ENCODE measurements around the gene LIN28B. TPM values are rescaled to one million over a fixed set of nuclear protein-coding genes. Genes with fewer than 3 reads are reported as not detected.
"Not testable (repeated sequence)": the region's sequence is repeated elsewhere in the genome, so short reads cannot be mapped to it uniquely, and the experiment has no call there.

The LIN28B gene
- total and polyA plus RNA-seq, 2 donors (not counting 1 experiment from before 2014, with no cell fraction given), result not detected

DNA sequence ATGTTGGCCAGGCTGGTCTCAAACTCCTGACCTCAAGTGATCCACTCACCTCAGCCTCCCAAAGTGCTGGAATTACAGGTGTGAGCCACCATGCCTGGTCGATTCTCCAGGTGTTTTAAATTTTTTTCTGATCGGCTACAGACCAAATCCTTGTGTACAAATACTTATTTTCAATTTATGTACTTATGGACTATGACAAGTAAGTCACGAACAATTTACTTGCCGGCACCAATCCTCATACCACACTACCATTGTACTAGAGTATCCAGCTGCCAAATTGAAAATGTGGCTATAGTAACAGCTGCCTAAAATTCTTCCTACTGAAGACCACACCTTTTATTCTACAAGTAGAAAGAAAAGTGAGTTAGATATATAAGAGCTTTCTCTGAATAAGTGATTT is 26.9 kb downstream of the LIN28B start:
- Histone ChIP-seq H3K79me2 (ENCODE audit: control insufficient read depth, insufficient read depth, low read length) (no peaks in the 10 kb centered on the region), H2AFZ (ENCODE audit: low read length) (no peak overlapping the region), H3K27me3 (ENCODE audit: control insufficient read depth, insufficient read depth, low read length) (no peaks in the 10 kb centered on the region), H3K4me2 (ENCODE audit: extremely low read depth, insufficient read depth, low read length) (no peak overlapping the region), H3K27ac (ENCODE audit: insufficient read depth, low read length) (no peak overlapping the region), H3K36me3 (ENCODE audit: control insufficient read depth, insufficient read depth, low read length) (no peaks in the 10 kb centered on the region), H3K9ac (ENCODE audit: insufficient read depth, low read length) (no peak overlapping the region), H3K9me3 (ENCODE audit: control insufficient read depth, insufficient read depth, low read depth, low read length) (no peaks in the 10 kb centered on the region), H3K4me1 (ENCODE audit: control insufficient read depth, extremely low read depth, insufficient read depth, low read length) (no peaks in the 10 kb centered on the region), H3K4me3 (replicated peaks in 1 of 4; ENCODE audit: control extremely low read depth in 1 of 4, insufficient read depth in 1 of 4, low read depth in 3 of 4, low read length in 4 of 4) (no peak overlapping the region), H4K20me1 (ENCODE audit: control insufficient read depth, extremely low read depth, insufficient read depth, low read length) (no peaks in the 10 kb centered on the region)
- no peak for TF ChIP-seq EZH2 (IDR thresholded peaks at IDR 0.05; ENCODE audit: low read length, missing control alignments)
- TF ChIP-seq, protein P1, sequence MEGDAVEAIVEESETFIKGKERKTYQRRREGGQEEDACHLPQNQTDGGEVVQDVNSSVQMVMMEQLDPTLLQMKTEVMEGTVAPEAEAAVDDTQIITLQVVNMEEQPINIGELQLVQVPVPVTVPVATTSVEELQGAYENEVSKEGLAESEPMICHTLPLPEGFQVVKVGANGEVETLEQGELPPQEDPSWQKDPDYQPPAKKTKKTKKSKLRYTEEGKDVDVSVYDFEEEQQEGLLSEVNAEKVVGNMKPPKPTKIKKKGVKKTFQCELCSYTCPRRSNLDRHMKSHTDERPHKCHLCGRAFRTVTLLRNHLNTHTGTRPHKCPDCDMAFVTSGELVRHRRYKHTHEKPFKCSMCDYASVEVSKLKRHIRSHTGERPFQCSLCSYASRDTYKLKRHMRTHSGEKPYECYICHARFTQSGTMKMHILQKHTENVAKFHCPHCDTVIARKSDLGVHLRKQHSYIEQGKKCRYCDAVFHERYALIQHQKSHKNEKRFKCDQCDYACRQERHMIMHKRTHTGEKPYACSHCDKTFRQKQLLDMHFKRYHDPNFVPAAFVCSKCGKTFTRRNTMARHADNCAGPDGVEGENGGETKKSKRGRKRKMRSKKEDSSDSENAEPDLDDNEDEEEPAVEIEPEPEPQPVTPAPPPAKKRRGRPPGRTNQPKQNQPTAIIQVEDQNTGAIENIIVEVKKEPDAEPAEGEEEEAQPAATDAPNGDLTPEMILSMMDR (conservative IDR thresholded peaks at IDR 0.05 in 1 of 2, IDR thresholded peaks at IDR 0.05 in 1 of 2; ENCODE audit: low read depth in 1 of 2, low read length in 2 of 2), result no peak
- DNase-seq (ENCODE audit: low read depth in 2 of 2), result no peak

DNA sequence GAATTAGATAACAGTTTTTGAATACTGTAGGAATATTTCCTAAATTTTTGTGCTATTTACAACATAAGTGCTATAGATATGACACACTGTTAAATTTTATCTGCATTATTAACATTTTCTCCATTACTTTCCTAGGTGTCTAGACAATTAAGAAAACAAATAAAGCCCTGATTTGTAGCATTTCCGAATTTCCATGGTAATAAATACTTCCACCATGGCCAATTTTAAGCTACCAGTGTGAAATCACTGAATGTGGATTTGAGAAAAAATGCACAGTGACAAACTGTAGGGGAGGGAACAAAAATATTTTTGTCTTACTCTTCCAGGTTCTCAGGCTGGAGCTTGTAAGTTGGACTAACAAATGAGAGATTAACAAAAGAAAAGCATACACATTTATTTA is 27.9 kb downstream of the LIN28B start:
- H3K4me3 ChIP-seq (replicated peaks in 1 of 4; ENCODE audit: control extremely low read depth in 1 of 4, insufficient read depth in 1 of 4, low read depth in 3 of 4, low read length in 4 of 4), result no peak overlapping the region
- no peaks in the 10 kb centered on the region for H3K36me3 ChIP-seq (ENCODE audit: control insufficient read depth, insufficient read depth, low read length)
- H3K4me1 ChIP-seq (ENCODE audit: control insufficient read depth, extremely low read depth, insufficient read depth, low read length), result no peaks in the 10 kb centered on the region
- H4K20me1 ChIP-seq (ENCODE audit: control insufficient read depth, extremely low read depth, insufficient read depth, low read length), result no peaks in the 10 kb centered on the region
- H3K9ac ChIP-seq (ENCODE audit: insufficient read depth, low read length), result no peak overlapping the region
- H3K4me2 ChIP-seq (ENCODE audit: extremely low read depth, insufficient read depth, low read length), result no peak overlapping the region
- H3K27me3 ChIP-seq (ENCODE audit: control insufficient read depth, insufficient read depth, low read length), result no peaks in the 10 kb centered on the region
- no peak for TF ChIP-seq EZH2 (IDR thresholded peaks at IDR 0.05; ENCODE audit: low read length, missing control alignments)
- TF ChIP-seq, protein P1 (conservative IDR thresholded peaks at IDR 0.05 in 1 of 2, IDR thresholded peaks at IDR 0.05 in 1 of 2; ENCODE audit: low read depth in 1 of 2, low read length in 2 of 2), result no peak
- no peaks in the 10 kb centered on the region for H3K9me3 ChIP-seq (ENCODE audit: control insufficient read depth, insufficient read depth, low read depth, low read length)
- DNase-seq (ENCODE audit: low read depth in 2 of 2), result no peak
- no peak overlapping the region for H3K27ac ChIP-seq (ENCODE audit: insufficient read depth, low read length)
- no peaks in the 10 kb centered on the region for H3K79me2 ChIP-seq (ENCODE audit: control insufficient read depth, insufficient read depth, low read length)
- H2AFZ ChIP-seq (ENCODE audit: low read length), result no peak overlapping the region

DNA sequence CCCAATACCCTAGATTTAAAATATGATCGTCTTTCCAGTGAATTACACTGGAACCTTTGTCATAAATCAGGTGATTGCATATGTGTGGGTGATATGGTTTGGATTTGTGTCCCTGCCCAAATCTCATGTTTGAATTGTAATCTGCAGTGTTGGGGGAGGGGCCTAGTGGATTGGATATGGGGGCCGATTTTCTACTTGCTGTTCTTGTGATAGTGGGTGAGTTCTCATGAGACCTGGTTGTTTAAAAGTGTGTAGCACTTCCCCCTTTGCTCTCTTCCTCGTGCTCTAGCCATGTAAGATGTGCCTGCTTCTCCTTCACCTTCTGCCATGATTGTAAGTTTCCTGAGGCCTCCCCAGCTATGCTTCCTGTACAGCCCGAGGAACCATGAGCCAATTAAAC is 29.0 kb downstream of the LIN28B start:
- H3K9ac ChIP-seq (ENCODE audit: insufficient read depth, low read length); H3K4me2 ChIP-seq (ENCODE audit: extremely low read depth, insufficient read depth, low read length); H4K20me1 ChIP-seq (ENCODE audit: control insufficient read depth, extremely low read depth, insufficient read depth, low read length); H3K36me3 ChIP-seq (ENCODE audit: control insufficient read depth, insufficient read depth, low read length); H2AFZ ChIP-seq (ENCODE audit: low read length); H3K9me3 ChIP-seq (ENCODE audit: control insufficient read depth, insufficient read depth, low read depth, low read length); DNase-seq (ENCODE audit: low read depth in 2 of 2); H3K79me2 ChIP-seq (ENCODE audit: control insufficient read depth, insufficient read depth, low read length); H3K27ac ChIP-seq (ENCODE audit: insufficient read depth, low read length); H3K4me3 ChIP-seq (replicated peaks in 1 of 4; ENCODE audit: control extremely low read depth in 1 of 4, insufficient read depth in 1 of 4, low read depth in 3 of 4, low read length in 4 of 4); H3K27me3 ChIP-seq (ENCODE audit: control insufficient read depth, insufficient read depth, low read length); H3K4me1 ChIP-seq (ENCODE audit: control insufficient read depth, extremely low read depth, insufficient read depth, low read length): not testable (repeated sequence)
